NT2/D1 (cell line): ENCODE results near the gene KDM4C.

ENCODE experiments used
- SUZ12 ChIP-seq: IDR thresholded peaks from 2 replicates; pipeline ENCODE4 v1.6.1; 2011; ENCODE audit not compliant: insufficient read length, insufficient read depth; ENCODE audit errors: extremely low read depth
- YY1 ChIP-seq: IDR thresholded peaks from 2 replicates; pipeline ENCODE4 v1.6.1; 2011; ENCODE audit not compliant: insufficient read length, insufficient read depth
- ZNF274 ChIP-seq: IDR thresholded peaks from 2 replicates; pipeline ENCODE4 v1.6.1; 2011; ENCODE audit warnings: mild to moderate bottlenecking, low read depth, low read length

- TF ChIP-seq YY1 (no peak), ZNF274 (no peak), SUZ12 (no peak)
Observed at GRCh38 chr9:7145361-7146069, 387.7 kb downstream of the KDM4C start.
